HepG2 (cell line): ENCODE results near the gene ADCY9. TPM values are rescaled to one million over a fixed set of nuclear protein-coding genes. Genes with fewer than 3 reads are reported as not detected.
A peak's percentile ranks its signal among the peaks of the same experiment; 100 is the strongest.

ENCODE experiments used
- ATF7 ChIP-seq, 2 experiments: fragments of 450-650 bp in 1 of 2; sonication (generic) in 1 of 2; formaldehyde crosslinking in 1 of 2; IDR thresholded peaks; 2 replicates each; pipeline versions ENCODE4 v1.4.0 to v1.6.1; 2016 to 2020; ENCODE audit warnings: antibody characterized with exemption in 1 of 2, mild to moderate bottlenecking in 1 of 2, missing genetic modification reagents in 1 of 2
- CAMTA2 ChIP-seq: sonication (generic); formaldehyde crosslinking; IDR thresholded peaks from 2 replicates; pipeline ENCODE4 v1.4.0; 2020; ENCODE audit warnings: mild to moderate bottlenecking, missing genetic modification reagents, borderline replicate concordance
- DPF2 ChIP-seq: sonication (generic); formaldehyde crosslinking; IDR thresholded peaks from 2 replicates; pipeline ENCODE4 v1.4.0; 2020; ENCODE audit warnings: mild to moderate bottlenecking, low read depth, missing genetic modification reagents, borderline replicate concordance
- KDM2A ChIP-seq: sonication (generic); formaldehyde crosslinking; IDR thresholded peaks from 2 replicates; pipeline ENCODE4 v1.4.0; 2020; ENCODE audit warnings: low read depth, missing genetic modification reagents, borderline replicate concordance
- MIER3 ChIP-seq: IDR thresholded peaks from 2 replicates; pipeline ENCODE4 v1.6.1; 2016; ENCODE audit warnings: missing compliant biosample characterization, borderline replicate concordance
- NFIB ChIP-seq: sonication (generic); formaldehyde crosslinking; IDR thresholded peaks from 2 replicates; pipeline ENCODE4 v1.9.0; 2021; ENCODE audit warnings: missing genetic modification reagents, mild to moderate bottlenecking, borderline replicate concordance
- POLR2A ChIP-seq, 2 experiments: IDR thresholded peaks; 2 replicates each; pipeline ENCODE4 v1.6.1; 2011; ENCODE audit warnings: low read depth in 2 of 2, low read length in 2 of 2, mild to moderate bottlenecking in 1 of 2, moderate library complexity in 1 of 2; ENCODE audit not compliant: insufficient read depth in 1 of 2
- SAFB2 ChIP-seq: sonication (generic); formaldehyde crosslinking; IDR thresholded peaks from 2 replicates; pipeline ENCODE4 v1.5.1; 2020; ENCODE audit warnings: missing genetic modification reagents, low read depth, mild to moderate bottlenecking, borderline replicate concordance
- SNAI1 ChIP-seq: sonication (generic); formaldehyde crosslinking; IDR thresholded peaks from 2 replicates; pipeline ENCODE4 v1.5.0; 2020; ENCODE audit warnings: mild to moderate bottlenecking, missing genetic modification reagents, borderline replicate concordance
- SOX6 ChIP-seq, 2 experiments: fragments of 450-650 bp in 1 of 2; sonication (generic) in 1 of 2; formaldehyde crosslinking in 1 of 2; IDR thresholded peaks; 2 replicates each; pipeline versions ENCODE4 v1.4.0 to v1.6.1; 2017 to 2020; ENCODE audit warnings: antibody characterized with exemption in 1 of 2, mild to moderate bottlenecking in 1 of 2, missing genetic modification reagents in 1 of 2
- ZFP41 ChIP-seq: sonication (generic); formaldehyde crosslinking; IDR thresholded peaks from 2 replicates; pipeline ENCODE4 v1.4.0; 2020; ENCODE audit warnings: mild to moderate bottlenecking, missing genetic modification reagents, borderline replicate concordance
- ZKSCAN1 ChIP-seq: fragments of 150-350 bp; IDR thresholded peaks from 2 replicates; pipeline ENCODE4 v1.6.1; 2014; ENCODE audit warnings: low read length
- ZMYM4 ChIP-seq: sonication (generic); formaldehyde crosslinking; IDR thresholded peaks from 2 replicates; pipeline ENCODE4 v1.8.1; 2023; ENCODE audit warnings: mild to moderate bottlenecking, missing genetic modification reagents
- ZNF138 ChIP-seq: sonication (generic); formaldehyde crosslinking; IDR thresholded peaks from 2 replicates; pipeline ENCODE4 v1.5.0; 2020; ENCODE audit warnings: mild to moderate bottlenecking, low read depth, missing genetic modification reagents
- ZNF274 ChIP-seq: sonication (generic); formaldehyde crosslinking; IDR thresholded peaks from 2 replicates; pipeline ENCODE4 v1.5.1; 2020; ENCODE audit warnings: mild to moderate bottlenecking, missing genetic modification reagents
- ZNF33A ChIP-seq: sonication (generic); formaldehyde crosslinking; IDR thresholded peaks from 2 replicates; pipeline ENCODE4 v1.5.1; 2020; ENCODE audit warnings: missing genetic modification reagents, mild to moderate bottlenecking, moderate library complexity, borderline replicate concordance
- ZNF354B ChIP-seq: sonication (generic); formaldehyde crosslinking; IDR thresholded peaks from 2 replicates; pipeline ENCODE4 v1.8.0; 2022; ENCODE audit warnings: mild to moderate bottlenecking, missing genetic modification reagents
- ZNF652 ChIP-seq: IDR thresholded peaks from 2 replicates; pipeline ENCODE4 v1.6.1; 2016; ENCODE audit warnings: low read depth, borderline replicate concordance
- ZSCAN22 ChIP-seq: sonication (generic); formaldehyde crosslinking; IDR thresholded peaks from 2 replicates; pipeline ENCODE4 v1.4.0; 2020; ENCODE audit warnings: mild to moderate bottlenecking, missing genetic modification reagents
- polyA plus RNA-seq, 8 experiments: library from polyadenylated mRNA; depleted of rRNA in 3 of 8; stranded (reverse) in 7 of 8; unstranded in 1 of 8; fragments of >200 nt; fragmentation: Illumina TruSeq in 4 of 8; extraction: Trizol in 4 of 8; gene quantifications; 2 replicates each; pipeline versions ENCODE4 v1.2.1 to v1.2.3, GENCODE V29; 2011 to 2016; ENCODE audit warnings: low read depth in 4 of 8, missing spikeins in 1 of 8, mixed read lengths in 1 of 8; ENCODE audit not compliant: insufficient read depth in 1 of 8
- total RNA-seq, 5 experiments: library from RNA; depleted of rRNA; stranded (reverse); fragments of >200 nt; fragmentation: Illumina TruSeq; extraction: Trizol; gene quantifications; 2 replicates each; pipeline ENCODE4 v1.2.3, GENCODE V29; 2016; ENCODE audit warnings: low read depth in 1 of 5
- TF ChIP-seq, protein P1 (sequence below): sonication (generic); formaldehyde crosslinking; IDR thresholded peaks from 2 replicates; pipeline ENCODE4 v1.4.0; 2020; ENCODE audit warnings: missing genetic modification reagents, borderline replicate concordance
- TF ChIP-seq, protein P2 (sequence below): fragments of 450-650 bp; IDR thresholded peaks from 2 replicates; pipeline ENCODE4 v1.6.1; 2017; ENCODE audit warnings: mild to moderate bottlenecking
- TF ChIP-seq, protein P3 (sequence below): sonication (generic); formaldehyde crosslinking; IDR thresholded peaks from 2 replicates; pipeline ENCODE4 v1.4.0; 2020; ENCODE audit warnings: missing genetic modification reagents

ADCY9 gene
- total and polyA plus RNA-seq, 2 of the 13 experiments (the other 11 are each of a cell fraction or from before 2014, with no cell fraction given), result 11.2 to 13.9 TPM

DNA sequence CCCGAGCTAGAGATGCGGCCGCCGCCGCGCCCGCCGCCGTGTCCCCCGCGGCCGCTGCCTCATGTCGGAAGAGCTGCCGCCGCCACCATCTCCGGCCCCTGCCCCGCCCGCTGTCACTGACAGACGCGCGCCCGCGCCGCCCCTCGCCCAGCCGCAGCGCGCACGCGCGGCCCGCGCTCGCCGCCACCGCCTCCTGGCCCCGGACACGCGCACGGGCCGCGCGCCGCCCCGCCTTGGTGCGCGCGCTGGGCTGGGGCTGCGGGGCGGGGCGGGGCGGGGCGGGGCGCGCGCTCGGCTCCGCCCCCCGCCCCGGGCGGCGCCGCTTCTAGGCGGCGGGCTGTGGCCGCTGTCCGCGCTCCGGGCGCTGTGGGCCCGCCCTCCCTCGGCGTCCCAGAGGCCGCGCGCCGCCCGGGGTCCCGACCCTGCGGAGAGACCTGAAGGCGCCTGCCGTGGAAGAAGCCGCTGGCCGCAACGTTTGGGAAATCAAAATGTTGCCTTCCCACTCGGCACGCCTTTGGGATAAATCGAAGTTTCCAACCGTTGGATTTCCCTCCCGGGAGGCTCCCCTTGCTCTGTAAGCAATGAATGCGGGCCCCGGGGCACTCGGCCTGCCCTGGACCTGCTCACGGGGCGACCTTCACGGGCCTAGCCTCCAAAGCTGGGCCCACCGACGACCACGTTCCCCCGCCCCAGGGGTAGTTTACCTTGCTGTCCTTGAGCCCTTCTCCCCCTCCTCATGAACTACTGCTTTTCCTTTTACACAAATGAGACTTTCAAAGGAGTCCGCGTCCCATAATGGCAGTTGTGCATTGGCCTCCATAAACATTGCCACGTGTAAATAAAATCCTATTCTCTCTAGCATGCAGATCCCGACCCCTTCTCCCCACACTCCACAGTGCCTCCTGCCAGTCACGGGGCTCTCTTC lies at the start of gene ADCY9 (continued):
- TF ChIP-seq, protein P1, sequence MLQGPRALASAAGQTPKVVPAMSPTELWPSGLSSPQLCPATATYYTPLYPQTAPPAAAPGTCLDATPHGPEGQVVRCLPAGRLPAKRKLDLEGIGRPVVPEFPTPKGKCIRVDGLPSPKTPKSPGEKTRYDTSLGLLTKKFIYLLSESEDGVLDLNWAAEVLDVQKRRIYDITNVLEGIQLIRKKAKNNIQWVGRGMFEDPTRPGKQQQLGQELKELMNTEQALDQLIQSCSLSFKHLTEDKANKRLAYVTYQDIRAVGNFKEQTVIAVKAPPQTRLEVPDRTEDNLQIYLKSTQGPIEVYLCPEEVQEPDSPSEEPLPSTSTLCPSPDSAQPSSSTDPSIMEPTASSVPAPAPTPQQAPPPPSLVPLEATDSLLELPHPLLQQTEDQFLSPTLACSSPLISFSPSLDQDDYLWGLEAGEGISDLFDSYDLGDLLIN (CRISPR knock-in tag), result 0 out of 2 replicates have a peak, but pooled peaks have one; percentile 27
- peak; percentile 62 to 71 for TF ChIP-seq POLR2A (IDR thresholded peaks at IDR 0.05; ENCODE audit: insufficient read depth in 1 of 2, low read depth in 2 of 2, low read length in 2 of 2)
- no peak for TF ChIP-seq ATF7 (IDR thresholded peaks at IDR 0.05)
- no peak for TF ChIP-seq ATF7 (CRISPR knock-in tag; IDR thresholded peaks at IDR 0.05)
- no peak for TF ChIP-seq NFIB
- TF ChIP-seq, protein P2, sequence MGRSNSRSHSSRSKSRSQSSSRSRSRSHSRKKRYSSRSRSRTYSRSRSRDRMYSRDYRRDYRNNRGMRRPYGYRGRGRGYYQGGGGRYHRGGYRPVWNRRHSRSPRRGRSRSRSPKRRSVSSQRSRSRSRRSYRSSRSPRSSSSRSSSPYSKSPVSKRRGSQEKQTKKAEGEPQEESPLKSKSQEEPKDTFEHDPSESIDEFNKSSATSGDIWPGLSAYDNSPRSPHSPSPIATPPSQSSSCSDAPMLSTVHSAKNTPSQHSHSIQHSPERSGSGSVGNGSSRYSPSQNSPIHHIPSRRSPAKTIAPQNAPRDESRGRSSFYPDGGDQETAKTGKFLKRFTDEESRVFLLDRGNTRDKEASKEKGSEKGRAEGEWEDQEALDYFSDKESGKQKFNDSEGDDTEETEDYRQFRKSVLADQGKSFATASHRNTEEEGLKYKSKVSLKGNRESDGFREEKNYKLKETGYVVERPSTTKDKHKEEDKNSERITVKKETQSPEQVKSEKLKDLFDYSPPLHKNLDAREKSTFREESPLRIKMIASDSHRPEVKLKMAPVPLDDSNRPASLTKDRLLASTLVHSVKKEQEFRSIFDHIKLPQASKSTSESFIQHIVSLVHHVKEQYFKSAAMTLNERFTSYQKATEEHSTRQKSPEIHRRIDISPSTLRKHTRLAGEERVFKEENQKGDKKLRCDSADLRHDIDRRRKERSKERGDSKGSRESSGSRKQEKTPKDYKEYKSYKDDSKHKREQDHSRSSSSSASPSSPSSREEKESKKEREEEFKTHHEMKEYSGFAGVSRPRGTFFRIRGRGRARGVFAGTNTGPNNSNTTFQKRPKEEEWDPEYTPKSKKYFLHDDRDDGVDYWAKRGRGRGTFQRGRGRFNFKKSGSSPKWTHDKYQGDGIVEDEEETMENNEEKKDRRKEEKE, result no peak
- TF ChIP-seq SNAI1 (CRISPR knock-in tag), result no peak
- TF ChIP-seq ZNF274, result no peak
- no peak for TF ChIP-seq SAFB2 (CRISPR knock-in tag)
- no peak for TF ChIP-seq ZNF354B (CRISPR knock-in tag)
- no peak for TF ChIP-seq ZNF33A
- no peak for TF ChIP-seq SOX6 (IDR thresholded peaks at IDR 0.05)
- TF ChIP-seq SOX6 (CRISPR knock-in tag; IDR thresholded peaks at IDR 0.05), result peak; percentile 40
- TF ChIP-seq ZKSCAN1, result no peak
- TF ChIP-seq, protein P3, sequence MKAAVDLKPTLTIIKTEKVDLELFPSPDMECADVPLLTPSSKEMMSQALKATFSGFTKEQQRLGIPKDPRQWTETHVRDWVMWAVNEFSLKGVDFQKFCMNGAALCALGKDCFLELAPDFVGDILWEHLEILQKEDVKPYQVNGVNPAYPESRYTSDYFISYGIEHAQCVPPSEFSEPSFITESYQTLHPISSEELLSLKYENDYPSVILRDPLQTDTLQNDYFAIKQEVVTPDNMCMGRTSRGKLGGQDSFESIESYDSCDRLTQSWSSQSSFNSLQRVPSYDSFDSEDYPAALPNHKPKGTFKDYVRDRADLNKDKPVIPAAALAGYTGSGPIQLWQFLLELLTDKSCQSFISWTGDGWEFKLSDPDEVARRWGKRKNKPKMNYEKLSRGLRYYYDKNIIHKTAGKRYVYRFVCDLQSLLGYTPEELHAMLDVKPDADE (CRISPR knock-in tag), result no peak
- no peak for TF ChIP-seq MIER3 (CRISPR knock-in tag)
- no peak for TF ChIP-seq ZNF652 (CRISPR knock-in tag)
- no peak for TF ChIP-seq ZSCAN22 (CRISPR knock-in tag)
- 0 out of 2 replicates have a peak, but pooled peaks have one; percentile 64 for TF ChIP-seq ZNF138
- TF ChIP-seq ZMYM4 (CRISPR knock-in tag), result peak; percentile 62; the same call in 1 of the 2 replicates
- no peak for TF ChIP-seq KDM2A
- TF ChIP-seq DPF2 (CRISPR knock-in tag), result no peak
- TF ChIP-seq ZFP41 (CRISPR knock-in tag), result no peak
- TF ChIP-seq CAMTA2 (CRISPR knock-in tag), result 0 out of 2 replicates have a peak, but pooled peaks have one; percentile 57
